Progenitor cell of endocrine pancreas (in vitro differentiated cells): ENCODE results near the gene ERCC8. TPM values are rescaled to one million over a fixed set of nuclear protein-coding genes. Genes with fewer than 3 reads are reported as not detected.

Experiments
- DNase-seq: peaks from one replicate; pipeline ENCODE4 v3.0.0; 2021; ENCODE audit warnings: low spot score; ENCODE audit not compliant: unreplicated experiment
- H3K27ac Mint-ChIP-seq: 2 replicates; pipeline ENCODE4 v1.8.0; 2021; ENCODE audit warnings: mild to moderate bottlenecking, moderate library complexity, mixed read lengths
- H3K27me3 Mint-ChIP-seq: 2 replicates; pipeline ENCODE4 v1.8.0; 2021; ENCODE audit warnings: mixed read lengths
- H3K36me3 Mint-ChIP-seq: 2 replicates; pipeline ENCODE4 v1.8.0; 2022; ENCODE audit warnings: mixed read lengths; ENCODE audit not compliant: insufficient read depth
- H3K4me1 Mint-ChIP-seq: 2 replicates; pipeline ENCODE4 v1.8.0; 2021; ENCODE audit warnings: low read depth, mixed read lengths
- H3K4me3 Mint-ChIP-seq: 2 replicates; pipeline ENCODE4 v1.8.0; 2021; ENCODE audit warnings: low read depth, mild to moderate bottlenecking, moderate library complexity, mixed read lengths
- H3K9me3 Mint-ChIP-seq: 2 replicates; pipeline ENCODE4 v1.8.0; 2021; ENCODE audit warnings: low read depth, mixed read lengths
- CTCF ChIP-seq: fragments of 200-600 bp; sonication (generic); IDR thresholded peaks from one replicate; pipeline ENCODE4 v1.5.0; 2021; ENCODE audit warnings: antibody characterized with exemption, mild to moderate bottlenecking; ENCODE audit not compliant: unreplicated experiment
- total RNA-seq: library from RNA; stranded (reverse); gene quantifications from 2 replicates; pipeline ENCODE4 v1.2.1, GENCODE V29; 2021

Gene ERCC8
- total RNA-seq, 1 donor from 2014 or later = 18.2 TPM

DNA sequence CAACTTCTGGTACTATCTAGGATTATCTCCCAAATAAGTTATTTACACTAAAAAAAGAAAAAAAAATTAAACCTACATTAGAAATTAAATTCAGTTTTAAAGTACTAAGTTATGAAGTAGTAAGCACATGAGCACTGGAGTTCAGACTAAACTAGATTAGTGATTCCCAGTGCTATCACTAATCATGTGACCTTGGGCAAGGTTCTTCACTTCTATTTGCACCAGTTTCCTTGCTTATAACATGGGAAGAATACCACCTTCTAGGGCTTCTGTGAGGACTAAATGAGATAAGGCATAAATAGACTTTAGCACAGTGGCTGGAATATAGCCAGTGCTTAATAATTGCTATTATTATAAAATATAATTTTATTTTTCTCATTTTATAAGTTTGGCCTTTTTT, 111.3 kb downstream of the ERCC8 start:
- Mint-ChIP-seq H3K4me3 (no peak overlapping the region), H3K9me3 (no peaks in the 10 kb centered on the region), H3K27ac (no peak overlapping the region), H3K36me3 (peaks cover 1% of the 10 kb centered on the region), H3K27me3 (no peaks in the 10 kb centered on the region), H3K4me1 (peaks cover 17% of the 10 kb centered on the region)
- DNase-seq = no peak
- no peak for TF ChIP-seq CTCF

DNA sequence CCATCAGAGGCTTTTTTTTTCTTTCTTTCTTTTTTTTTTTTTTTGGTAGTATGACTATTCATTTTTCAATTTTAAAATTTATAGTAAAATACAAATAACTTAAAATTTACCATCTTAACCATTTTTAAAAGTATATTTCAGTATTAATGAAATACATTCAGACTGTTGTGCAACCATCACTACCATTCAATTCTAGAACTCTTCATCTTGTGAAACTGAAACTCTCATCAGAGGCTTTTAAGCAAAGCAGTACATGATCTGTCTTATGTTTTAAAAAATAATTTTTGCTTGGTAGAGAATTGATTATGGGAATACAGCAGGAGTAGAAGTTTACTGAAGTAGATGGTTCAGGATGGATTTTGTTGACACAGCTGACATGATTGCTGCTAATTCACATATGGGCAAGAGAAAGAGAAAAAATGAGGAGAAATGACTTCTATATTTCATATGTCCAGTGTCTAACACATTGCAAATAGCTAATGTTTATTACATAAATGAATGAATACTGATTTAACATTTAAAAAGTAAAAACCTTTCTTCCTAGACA, 114.2 kb downstream of the ERCC8 start:
- no peaks in the 10 kb centered on the region for H3K27me3 Mint-ChIP-seq
- DNase-seq = no peak
- TF ChIP-seq CTCF = no peak
- no peaks in the 10 kb centered on the region for H3K9me3 Mint-ChIP-seq
- H3K4me1 Mint-ChIP-seq = peaks cover 5% of the 10 kb centered on the region
- H3K4me3 Mint-ChIP-seq = no peak overlapping the region
- peaks cover 1% of the 10 kb centered on the region for H3K36me3 Mint-ChIP-seq
- H3K27ac Mint-ChIP-seq = no peak overlapping the region

GRCh38 chr5:60829490-60830266, 115.2 kb downstream of the ERCC8 start:
- no peaks in the 10 kb centered on the region for H3K36me3 Mint-ChIP-seq
- H3K27ac Mint-ChIP-seq = no peak overlapping the region
- H3K27me3 Mint-ChIP-seq = no peaks in the 10 kb centered on the region
- peaks cover 5% of the 10 kb centered on the region for H3K4me1 Mint-ChIP-seq
- no peaks in the 10 kb centered on the region for H3K9me3 Mint-ChIP-seq
- H3K4me3 Mint-ChIP-seq = no peak overlapping the region
- no peak for DNase-seq
- no peak for TF ChIP-seq CTCF

GRCh38 chr5:60827201-60827600, 117.7 kb downstream of the ERCC8 start:
- Mint-ChIP-seq H3K27ac (no peak overlapping the region), H3K4me1 (peaks cover 5% of the 10 kb centered on the region), H3K9me3 (no peaks in the 10 kb centered on the region), H3K4me3 (no peak overlapping the region), H3K36me3 (no peaks in the 10 kb centered on the region), H3K27me3 (no peaks in the 10 kb centered on the region)
- no peak for TF ChIP-seq CTCF
- DNase-seq = no peak

DNA sequence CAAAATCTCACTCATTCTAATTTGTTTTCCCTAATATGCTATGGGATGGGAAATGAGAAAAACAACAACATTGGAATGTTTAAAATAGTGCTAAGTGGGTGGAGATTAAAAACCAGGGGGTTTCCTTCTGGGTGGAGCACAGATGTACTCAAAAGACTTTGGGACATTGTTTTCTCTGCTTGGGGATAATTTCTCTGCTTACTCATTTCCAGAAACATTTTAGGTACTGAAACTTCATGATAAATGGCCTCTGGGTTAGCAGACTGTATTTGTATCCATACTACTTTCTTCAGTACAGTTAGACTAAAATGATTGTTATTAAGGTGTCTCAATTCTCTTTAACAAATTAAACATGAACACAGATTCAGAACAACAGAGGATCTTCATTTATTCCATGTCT, 118.2 kb downstream of the ERCC8 start:
- Mint-ChIP-seq H3K9me3 (no peaks in the 10 kb centered on the region), H3K4me1 (peaks cover 5% of the 10 kb centered on the region), H3K27ac (no peak overlapping the region), H3K27me3 (no peaks in the 10 kb centered on the region), H3K36me3 (no peaks in the 10 kb centered on the region), H3K4me3 (no peak overlapping the region)
- DNase-seq = no peak
- TF ChIP-seq CTCF = no peak

Other genes starting within 250 kb of the ERCC8 start
- gene DEPDC1B, start 244.9 kb downstream of the ERCC8 start, total RNA-seq = 37.0 and 38.5 TPM in 2 replicates
- 14.5 and 18.0 TPM in 2 replicates for gene ELOVL7, start 100.8 kb downstream of the ERCC8 start, total RNA-seq
- gene NDUFAF2, start 135 bp upstream of the ERCC8 start, total RNA-seq = 21.2 and 24.9 TPM in 2 replicates
- gene SMIM15, start 217.4 kb upstream of the ERCC8 start, total RNA-seq = 56.4 and 63.7 TPM in 2 replicates